C4-2B (cell line): ENCODE data around the gene NCKAP5.

ENCODE experiments used
- ZFX ChIP-seq: fragments of 450-650 bp; IDR thresholded peaks from 2 replicates; pipeline ENCODE4 v1.6.1; 2017
- TF ChIP-seq, protein P1 (sequence below): fragments of 450-650 bp; conservative IDR thresholded peaks from 2 replicates; pipeline ENCODE4 v1.5.1; 2017; ENCODE audit warnings: mild to moderate bottlenecking

DNA sequence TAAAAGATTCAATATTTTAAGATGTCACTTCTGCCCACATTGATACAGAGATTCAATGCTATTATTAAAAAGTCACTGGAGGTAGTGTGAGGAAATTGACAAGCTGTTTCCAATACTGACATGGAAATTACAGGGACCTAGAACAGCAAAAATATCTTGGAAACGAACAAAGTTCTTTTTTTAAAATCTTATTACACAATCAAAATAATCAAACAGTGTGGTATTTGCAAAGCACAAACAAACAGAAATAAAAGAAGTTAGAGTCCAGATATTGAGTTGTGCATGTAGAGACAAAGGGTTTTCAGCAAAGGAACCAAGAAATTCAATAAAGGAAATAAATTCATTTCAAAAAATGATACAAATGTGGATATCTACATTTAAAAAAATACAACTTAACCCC lies 369.6 kb downstream of the NCKAP5 start:
- TF ChIP-seq, protein P1, sequence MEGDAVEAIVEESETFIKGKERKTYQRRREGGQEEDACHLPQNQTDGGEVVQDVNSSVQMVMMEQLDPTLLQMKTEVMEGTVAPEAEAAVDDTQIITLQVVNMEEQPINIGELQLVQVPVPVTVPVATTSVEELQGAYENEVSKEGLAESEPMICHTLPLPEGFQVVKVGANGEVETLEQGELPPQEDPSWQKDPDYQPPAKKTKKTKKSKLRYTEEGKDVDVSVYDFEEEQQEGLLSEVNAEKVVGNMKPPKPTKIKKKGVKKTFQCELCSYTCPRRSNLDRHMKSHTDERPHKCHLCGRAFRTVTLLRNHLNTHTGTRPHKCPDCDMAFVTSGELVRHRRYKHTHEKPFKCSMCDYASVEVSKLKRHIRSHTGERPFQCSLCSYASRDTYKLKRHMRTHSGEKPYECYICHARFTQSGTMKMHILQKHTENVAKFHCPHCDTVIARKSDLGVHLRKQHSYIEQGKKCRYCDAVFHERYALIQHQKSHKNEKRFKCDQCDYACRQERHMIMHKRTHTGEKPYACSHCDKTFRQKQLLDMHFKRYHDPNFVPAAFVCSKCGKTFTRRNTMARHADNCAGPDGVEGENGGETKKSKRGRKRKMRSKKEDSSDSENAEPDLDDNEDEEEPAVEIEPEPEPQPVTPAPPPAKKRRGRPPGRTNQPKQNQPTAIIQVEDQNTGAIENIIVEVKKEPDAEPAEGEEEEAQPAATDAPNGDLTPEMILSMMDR, result no peak
- TF ChIP-seq ZFX, result no peak
